Measurements from ENCODE around the gene RHOXF2B.
"Not testable (repeated sequence)": the region's sequence is repeated elsewhere in the genome, so short reads cannot be mapped to it uniquely, and the experiment has no call there.

RHOXF2B gene

DNA sequence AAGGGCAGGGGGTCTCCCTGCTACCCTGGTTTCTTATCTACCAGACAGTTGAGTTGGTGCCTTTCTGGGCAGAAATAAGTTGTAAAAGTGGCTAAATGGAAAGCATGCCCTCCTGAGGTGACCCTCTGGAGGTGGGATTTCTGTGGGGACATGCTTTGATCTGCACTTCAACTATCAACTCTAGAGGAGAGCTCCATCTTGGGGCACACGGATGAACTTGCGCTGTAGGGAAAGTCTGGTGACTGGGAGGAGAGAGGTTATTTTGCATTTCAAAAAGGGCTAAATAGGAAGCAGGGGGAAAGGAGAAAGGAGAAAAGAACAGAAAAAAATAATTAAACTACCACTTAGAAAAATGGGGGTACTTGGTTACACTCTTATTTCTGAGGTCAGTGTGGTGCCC is 12.7 kb upstream of the RHOXF2B start:
- TF ChIP-seq, protein P1, sequence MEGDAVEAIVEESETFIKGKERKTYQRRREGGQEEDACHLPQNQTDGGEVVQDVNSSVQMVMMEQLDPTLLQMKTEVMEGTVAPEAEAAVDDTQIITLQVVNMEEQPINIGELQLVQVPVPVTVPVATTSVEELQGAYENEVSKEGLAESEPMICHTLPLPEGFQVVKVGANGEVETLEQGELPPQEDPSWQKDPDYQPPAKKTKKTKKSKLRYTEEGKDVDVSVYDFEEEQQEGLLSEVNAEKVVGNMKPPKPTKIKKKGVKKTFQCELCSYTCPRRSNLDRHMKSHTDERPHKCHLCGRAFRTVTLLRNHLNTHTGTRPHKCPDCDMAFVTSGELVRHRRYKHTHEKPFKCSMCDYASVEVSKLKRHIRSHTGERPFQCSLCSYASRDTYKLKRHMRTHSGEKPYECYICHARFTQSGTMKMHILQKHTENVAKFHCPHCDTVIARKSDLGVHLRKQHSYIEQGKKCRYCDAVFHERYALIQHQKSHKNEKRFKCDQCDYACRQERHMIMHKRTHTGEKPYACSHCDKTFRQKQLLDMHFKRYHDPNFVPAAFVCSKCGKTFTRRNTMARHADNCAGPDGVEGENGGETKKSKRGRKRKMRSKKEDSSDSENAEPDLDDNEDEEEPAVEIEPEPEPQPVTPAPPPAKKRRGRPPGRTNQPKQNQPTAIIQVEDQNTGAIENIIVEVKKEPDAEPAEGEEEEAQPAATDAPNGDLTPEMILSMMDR (IDR thresholded peaks at IDR 0.05; ENCODE audit: insufficient read depth, low read depth, low read length, missing control alignments), result no peak
- no peak overlapping the region for H3K4me3 ChIP-seq (ENCODE audit: low read depth, low read length)
- DNase-seq (ENCODE audit: low read depth), result no peak

DNA sequence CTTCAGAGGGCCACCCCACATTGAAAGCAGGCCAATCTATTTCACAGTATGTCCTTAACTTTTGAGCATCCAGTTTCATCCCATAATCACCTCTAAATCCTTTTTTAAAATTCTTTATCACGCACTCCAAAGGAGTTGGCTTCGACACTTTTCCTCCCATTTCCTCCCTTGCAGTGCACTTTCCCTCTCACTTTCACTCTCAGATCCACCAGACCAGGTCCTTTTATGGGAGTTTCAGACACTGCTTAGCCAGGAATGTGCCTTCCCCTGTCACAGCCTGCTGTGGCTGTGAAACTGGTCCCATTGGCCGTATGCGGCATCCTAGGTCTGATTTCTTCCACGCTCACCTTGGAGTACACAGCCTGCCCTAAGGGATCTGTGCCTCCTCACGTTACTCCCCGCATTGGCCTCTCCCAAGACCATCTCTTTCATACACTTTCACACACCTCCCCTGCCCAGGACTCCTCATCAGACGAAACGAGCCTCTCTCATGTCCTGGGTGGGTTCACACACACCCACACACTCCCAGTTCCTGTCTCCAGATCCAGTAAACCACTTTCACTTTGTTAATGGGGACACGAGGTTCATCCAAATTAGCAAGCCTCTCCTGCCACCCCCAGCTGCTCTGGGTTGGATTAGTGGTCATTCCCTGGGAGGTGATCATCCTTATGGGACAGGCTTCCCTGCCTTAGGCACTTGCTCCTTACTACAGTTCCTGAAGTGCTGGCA is 10.0 kb upstream of the RHOXF2B start:
- TF ChIP-seq, protein P1 (IDR thresholded peaks at IDR 0.05; ENCODE audit: insufficient read depth, low read depth, low read length, missing control alignments), result no peak
- DNase-seq (ENCODE audit: low read depth), result no peak
- no peak overlapping the region for H3K4me3 ChIP-seq (ENCODE audit: low read depth, low read length)

DNA sequence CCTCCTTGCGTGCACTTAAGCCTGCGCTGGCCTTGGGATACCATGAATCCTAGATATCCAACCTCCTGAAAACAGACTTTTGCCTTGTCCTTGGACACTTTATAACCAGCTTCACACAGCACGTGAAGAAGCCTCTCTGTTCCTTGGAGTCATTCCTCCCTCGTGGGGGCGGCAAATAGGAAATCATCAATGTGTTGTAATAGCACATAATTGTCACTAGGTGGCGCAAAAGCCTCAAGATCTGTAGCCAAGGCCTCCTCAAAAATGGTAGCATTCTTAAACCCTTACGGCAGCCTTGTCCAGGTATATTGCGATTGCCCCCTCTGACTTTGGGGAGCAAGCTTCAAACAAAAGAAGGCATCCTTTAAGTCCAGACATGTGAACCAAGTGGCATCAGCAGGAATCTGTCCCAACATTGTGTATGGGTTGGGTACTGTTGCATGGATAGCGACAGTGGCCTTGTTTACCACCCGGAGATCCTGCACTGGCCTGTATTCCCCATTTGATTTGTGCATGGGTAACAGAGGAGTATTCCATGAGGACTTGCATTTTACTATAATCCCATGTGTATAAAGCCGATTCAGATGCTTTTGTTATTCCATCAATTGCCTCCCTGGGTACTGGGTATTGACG is 8.2 kb upstream of the RHOXF2B start:
- not testable (repeated sequence) for H3K4me3 ChIP-seq (ENCODE audit: low read depth, low read length); DNase-seq (ENCODE audit: low read depth)

DNA sequence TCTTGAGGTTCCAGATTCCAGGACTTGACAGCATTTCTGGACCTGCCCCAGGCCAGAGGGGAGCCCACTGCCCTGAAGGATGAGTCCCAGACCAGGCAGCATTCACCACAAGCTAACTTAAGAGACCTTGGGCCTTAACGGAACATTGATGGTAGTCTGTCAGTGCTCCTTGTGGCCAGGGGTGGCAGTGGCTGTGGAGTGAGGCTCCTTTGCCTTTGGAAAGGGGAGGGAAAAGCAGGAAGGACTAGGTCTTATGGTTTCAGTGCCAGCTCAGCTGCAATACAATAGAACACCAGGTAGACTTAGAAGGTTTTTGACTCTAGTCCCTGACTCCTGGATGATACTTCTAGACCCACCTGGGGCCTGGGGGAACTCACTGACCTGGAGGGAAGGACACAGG is 11.3 kb downstream of the RHOXF2B start:
- not testable (repeated sequence) for DNase-seq (ENCODE audit: low read depth); H3K4me3 ChIP-seq (ENCODE audit: low read depth, low read length)

DNA sequence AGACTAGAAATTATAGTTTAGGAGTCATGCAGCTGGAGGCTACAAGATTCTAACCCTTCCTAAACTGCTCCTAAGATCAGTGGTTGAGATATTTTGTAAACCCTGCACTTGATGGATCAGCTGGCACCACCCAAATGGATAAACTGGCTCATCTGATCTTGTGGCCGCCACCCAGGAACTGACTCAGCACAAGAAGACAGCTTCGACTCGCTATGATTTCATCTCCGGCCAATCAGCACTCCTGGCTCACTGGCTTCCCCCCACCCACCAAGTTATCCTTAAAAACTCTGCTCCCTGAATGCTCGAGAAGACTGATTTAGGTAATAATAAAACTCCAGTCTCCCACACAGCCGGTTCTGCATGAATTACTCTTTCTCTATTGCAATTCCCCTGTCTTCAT is 34.8 kb downstream of the RHOXF2B start:
- not testable (repeated sequence) for H3K4me3 ChIP-seq (ENCODE audit: low read depth, low read length); DNase-seq (ENCODE audit: low read depth)

DNA sequence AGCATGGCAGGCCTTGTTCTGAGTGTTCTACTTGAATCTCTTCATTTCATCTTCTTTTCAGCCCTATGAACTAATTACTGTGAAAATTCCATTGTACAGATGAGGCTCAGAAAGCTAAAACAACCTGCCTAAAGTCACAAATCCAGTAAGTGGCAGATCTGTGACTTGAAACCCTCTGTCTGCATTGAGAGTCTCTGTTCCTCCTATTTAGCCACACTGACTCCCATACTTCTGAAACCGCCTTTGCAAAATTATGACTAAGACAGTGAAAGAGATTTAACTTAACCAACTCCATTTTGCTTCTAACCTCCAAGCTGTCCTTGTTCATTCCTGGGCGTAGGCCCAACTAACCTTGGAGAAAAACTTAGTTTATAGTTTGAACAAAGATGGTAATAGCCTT is 35.2 kb downstream of the RHOXF2B start:
- H3K4me3 ChIP-seq (ENCODE audit: low read depth, low read length); DNase-seq (ENCODE audit: low read depth): not testable (repeated sequence)

DNA sequence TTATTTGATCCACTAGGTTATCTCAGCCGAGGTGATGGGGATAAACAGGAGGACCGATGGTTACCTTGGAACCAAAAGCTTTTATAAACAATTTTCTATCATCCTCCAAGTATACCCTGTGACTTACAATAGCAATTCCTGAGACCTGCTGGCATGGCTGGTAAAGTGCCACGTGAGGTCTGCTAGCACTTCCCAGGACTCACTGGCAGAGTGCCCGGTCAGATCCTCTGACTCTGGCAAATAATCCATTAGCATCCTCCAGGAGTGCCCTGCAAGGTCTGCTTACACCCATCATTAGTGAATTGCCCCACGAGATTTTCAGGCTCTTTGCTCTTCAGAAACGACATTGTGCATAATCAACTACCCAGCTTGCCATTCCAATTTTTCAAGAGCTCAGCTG is 37.3 kb downstream of the RHOXF2B start:
- DNase-seq (ENCODE audit: low read depth); H3K4me3 ChIP-seq (ENCODE audit: low read depth, low read length): not testable (repeated sequence)

DNA sequence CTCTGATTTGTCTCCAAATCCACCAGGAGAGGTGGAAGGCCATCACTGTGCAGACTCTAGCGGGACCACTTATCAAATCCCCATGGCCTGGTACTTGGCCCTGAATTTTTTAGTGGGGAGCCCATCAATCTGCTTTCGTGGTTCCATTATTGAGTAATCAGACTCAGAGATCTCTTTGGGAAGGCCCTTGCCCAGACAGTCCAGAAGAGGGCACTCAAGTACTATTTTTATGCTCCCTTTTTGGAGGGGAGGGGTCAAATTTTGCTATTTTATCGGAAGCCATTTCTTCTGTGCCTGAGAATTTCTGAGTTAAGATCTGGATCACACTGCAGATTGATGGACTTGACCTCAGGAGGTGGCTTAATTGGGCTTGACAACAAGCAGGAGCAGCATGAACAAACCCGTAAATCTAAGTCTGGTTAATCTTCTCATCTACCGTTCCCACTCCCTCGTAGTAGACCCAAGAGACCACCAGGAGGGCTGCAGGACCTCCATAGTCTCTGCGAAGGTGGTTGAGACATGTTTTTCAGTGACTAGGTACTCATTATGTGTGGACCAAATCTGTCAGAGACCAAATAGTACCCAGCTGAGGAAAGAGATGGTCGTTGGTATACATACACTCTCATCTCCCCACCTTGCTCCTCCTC is 38.3 kb downstream of the RHOXF2B start:
- not testable (repeated sequence) for DNase-seq (ENCODE audit: low read depth); H3K4me3 ChIP-seq (ENCODE audit: low read depth, low read length)

DNA sequence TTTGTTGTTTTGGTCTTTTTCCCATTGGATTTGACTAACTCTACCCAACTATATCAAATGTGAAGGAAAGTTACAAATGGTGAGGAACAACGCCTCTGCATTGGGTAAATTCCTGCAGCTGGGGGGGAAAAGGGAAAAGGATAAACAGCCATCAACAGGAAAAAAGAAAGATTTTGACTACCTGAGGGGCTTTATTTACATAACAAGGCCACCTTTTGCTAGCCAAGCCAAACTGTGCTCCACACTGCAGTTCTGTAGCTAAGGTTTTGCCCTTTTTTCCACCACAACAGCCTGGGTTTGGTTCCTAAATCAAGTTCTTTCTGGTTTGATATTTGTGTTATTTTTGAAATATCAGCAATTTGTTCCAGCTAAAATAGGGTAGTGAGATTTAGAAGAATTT is 40.8 kb downstream of the RHOXF2B start:
- no peak for DNase-seq (ENCODE audit: low read depth)
- TF ChIP-seq, protein P1 (IDR thresholded peaks at IDR 0.05; ENCODE audit: insufficient read depth, low read depth, low read length, missing control alignments), result no peak
- H3K4me3 ChIP-seq (ENCODE audit: low read depth, low read length), result no peak overlapping the region

DNA sequence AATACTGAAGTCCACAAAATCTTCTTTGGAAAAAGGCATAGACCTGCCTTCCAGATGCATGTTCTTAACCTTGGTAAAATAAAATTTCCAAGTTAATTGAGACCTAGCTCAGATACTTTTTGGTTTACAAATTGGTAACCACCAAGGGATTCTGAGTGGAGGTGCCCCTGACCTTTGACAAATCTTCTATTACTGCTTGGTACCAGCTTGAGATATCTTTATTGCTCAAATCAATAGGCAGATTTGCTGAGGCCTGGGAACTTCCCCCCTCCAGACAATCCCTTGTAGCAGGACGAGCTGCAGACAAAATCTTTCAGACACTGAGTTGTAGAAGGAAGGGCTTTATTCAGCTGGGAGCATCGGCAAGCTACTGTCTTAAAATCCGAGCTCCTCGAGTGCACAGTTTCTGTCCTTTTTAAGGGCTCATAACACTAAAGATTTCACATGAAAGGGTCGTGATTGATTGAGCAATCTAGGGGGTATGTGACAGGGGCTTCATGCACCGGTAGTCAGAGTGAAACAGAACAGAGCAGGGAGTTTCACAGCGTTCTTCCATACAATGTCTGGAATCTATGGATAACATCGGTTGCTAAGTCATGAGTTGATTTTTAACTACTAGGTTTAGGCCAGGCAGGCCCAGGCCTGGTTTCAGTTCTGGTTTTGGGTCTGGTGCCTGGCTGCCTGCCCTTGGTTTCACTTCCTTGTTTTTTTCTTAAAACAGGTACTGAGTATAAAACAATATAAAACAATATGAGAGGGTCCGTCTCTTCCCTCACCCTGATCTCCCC is 41.8 kb downstream of the RHOXF2B start:
- not testable (repeated sequence) for H3K4me3 ChIP-seq (ENCODE audit: low read depth, low read length)
- DNase-seq (ENCODE audit: low read depth), result peak; percentile 73
